SH-SY5Y (cell line): ENCODE measurements around the gene HORMAD1.

Experiments
- GATA2 ChIP-seq: IDR thresholded peaks from 2 replicates; pipeline ENCODE4 v1.6.1; 2011; ENCODE audit warnings: mild to moderate bottlenecking, low read depth, low read length
- GATA3 ChIP-seq: IDR thresholded peaks from 2 replicates; pipeline ENCODE4 v1.6.1; 2011; ENCODE audit warnings: low read depth, mild to moderate bottlenecking, low read length, moderate library complexity

The HORMAD1 gene

DNA sequence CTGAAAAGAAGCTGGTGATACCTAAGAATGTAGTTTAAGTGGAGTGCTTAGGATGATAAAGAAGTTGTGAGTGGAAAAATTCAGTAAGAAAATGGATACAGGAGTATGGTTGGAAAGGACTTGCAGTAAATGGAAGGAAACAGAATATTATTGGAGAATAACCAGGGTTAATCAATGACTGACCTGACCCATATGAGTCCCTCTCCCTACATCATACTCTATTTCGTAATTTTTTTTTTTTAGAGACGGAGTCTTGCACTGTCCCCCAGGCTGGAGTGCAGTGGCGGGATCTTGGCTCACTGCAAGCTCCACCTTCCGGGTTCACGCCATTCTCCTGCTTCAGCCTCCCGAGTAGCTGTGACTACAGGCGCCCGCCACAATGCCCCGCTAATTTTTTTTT, 57.9 kb downstream of the HORMAD1 start:
- TF ChIP-seq GATA3 (no peak), GATA2 (no peak)

- TF ChIP-seq GATA3 (no peak), GATA2 (no peak)
These were observed 59.5 kb downstream of the HORMAD1 start for GRCh38 chr1:150661156-150661555.

DNA sequence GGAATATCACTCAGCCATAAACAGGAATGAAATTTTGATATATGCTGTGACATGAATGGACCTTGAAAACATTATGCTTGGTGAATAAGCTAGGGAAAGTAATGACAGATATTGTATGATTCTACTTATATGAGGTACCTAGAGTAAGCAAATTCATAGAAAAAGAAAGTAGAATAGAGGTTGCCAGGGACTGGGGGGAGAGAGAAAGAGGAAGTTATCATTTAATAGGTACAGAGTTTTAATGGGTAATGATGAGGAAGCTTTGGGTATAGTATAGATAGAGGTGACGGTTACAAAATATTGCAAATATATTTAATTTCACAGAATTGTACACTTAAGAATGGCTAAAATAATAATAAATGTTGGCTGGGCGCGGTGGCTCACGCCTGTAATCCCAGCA, 60.1 kb downstream of the HORMAD1 start:
- TF ChIP-seq GATA2 (no peak), GATA3 (no peak)

- TF ChIP-seq GATA2, result no peak
- TF ChIP-seq GATA3, result no peak
These were observed 70.5 kb downstream of the HORMAD1 start for GRCh38 chr1:150650193-150650592.

- TF ChIP-seq GATA2 (no peak), GATA3 (no peak)
These were observed 71.1 kb downstream of the HORMAD1 start for GRCh38 chr1:150649441-150650075.
